Measurements from ENCODE around the gene SLC5A5. TPM values are rescaled to one million over a fixed set of nuclear protein-coding genes. Genes with fewer than 3 reads are reported as not detected.
"Not testable (repeated sequence)": the region's sequence is repeated elsewhere in the genome, so short reads cannot be mapped to it uniquely, and the experiment has no call there.

SLC5A5 gene
- total RNA-seq, 1 donor from 2014 or later, result 1.5 TPM

GRCh38 chr19:17908244-17908643, 36.5 kb downstream of the SLC5A5 start:
- Mint-ChIP-seq H3K9me3 (no peaks in the 10 kb centered on the region), H3K27me3 (peaks cover 1% of the 10 kb centered on the region), H3K4me1 (no peaks in the 10 kb centered on the region), H3K4me3 (no peak overlapping the region), H3K27ac (no peak overlapping the region), H3K36me3 (ENCODE audit: low read depth) (peaks cover 1% of the 10 kb centered on the region)
- DNase-seq, result no peak
- intact Hi-C loops (cut with micrococcal nuclease), result no loop called here

DNA sequence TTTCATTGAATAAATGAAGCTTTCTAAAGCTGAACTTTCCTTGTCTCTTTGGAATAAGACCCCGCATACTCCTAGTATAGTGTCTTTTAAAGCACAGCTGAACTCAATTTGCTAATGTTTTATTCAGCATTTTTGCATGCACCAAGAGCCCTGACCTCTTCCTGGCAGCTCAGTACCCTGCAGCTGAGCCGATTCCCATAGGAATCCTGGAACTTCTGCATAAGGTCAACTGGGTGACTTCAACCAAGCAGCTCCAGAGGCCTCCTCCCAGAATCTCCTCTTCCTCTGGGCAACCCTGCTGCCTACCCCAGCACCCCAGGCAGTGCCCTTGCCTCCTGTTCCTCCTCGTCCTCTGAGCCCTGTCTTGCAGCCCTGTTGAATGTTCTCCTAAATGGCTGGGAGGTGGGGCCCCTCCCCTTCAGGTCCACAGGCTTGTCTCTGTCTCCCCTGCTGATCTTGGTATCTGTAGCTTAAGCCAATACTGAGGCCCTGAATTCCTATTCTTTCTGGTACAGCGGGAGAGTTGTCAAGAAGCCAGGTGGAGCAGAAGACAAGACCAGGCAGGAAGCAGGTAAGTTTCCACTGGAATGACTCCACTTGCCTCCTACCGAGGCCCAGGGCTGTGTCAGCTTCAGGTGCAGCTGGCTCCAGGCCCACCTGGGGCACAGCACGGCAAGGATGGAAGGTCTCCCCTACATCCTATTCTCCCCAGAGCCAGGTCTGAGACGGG, 37.4 kb downstream of the SLC5A5 start:
- peaks cover 1% of the 10 kb centered on the region for H3K36me3 Mint-ChIP-seq (ENCODE audit: low read depth)
- no peak overlapping the region for H3K27ac Mint-ChIP-seq
- no peaks in the 10 kb centered on the region for H3K4me1 Mint-ChIP-seq
- no peak overlapping the region for H3K4me3 Mint-ChIP-seq
- no peak for DNase-seq
- H3K27me3 Mint-ChIP-seq, result peaks cover under 1% of the 10 kb centered on the region
- intact Hi-C loops (cut with micrococcal nuclease), result no loop called here
- no peaks in the 10 kb centered on the region for H3K9me3 Mint-ChIP-seq

- intact Hi-C loops (cut with micrococcal nuclease), result no loop called here
- no peaks in the 10 kb centered on the region for H3K27me3 Mint-ChIP-seq
- DNase-seq, result no peak
- peaks cover 1% of the 10 kb centered on the region for H3K36me3 Mint-ChIP-seq (ENCODE audit: low read depth)
- no peak overlapping the region for H3K4me3 Mint-ChIP-seq
- no peak overlapping the region for H3K27ac Mint-ChIP-seq
- no peaks in the 10 kb centered on the region for H3K9me3 Mint-ChIP-seq
- H3K4me1 Mint-ChIP-seq, result no peaks in the 10 kb centered on the region
Observed at GRCh38 chr19:17910791-17911360, 39.1 kb downstream of the SLC5A5 start.

DNA sequence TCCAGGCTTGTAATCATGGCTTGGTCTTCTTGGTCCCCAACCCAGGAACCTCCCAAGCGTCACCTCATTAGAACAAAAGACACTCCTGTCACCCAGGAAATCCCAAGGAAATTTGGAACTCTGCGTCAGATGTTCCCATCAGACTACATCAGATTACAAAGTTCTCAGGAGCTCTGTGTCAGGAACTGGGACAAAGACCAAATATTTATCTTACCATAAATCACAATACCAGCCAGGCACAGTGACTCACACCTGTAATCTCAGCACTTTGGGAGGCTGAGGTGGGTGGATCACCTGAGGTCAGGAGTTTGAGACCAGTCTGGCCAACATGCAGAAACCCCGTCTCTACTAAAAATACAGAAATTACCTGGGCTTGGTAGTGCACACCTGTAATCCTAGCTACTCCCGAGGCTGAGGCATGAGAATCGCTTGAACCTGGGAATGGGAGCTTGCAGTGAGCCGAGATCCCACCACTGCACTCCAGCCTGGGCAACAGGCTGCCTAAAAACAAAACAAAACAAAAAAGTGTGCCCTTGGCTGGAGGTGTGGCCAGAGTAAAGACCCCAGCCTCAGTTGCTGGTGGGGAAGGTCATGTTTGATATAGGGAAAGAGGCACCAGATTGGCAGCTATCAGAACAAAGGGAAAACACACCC, 44.3 kb downstream of the SLC5A5 start:
- Mint-ChIP-seq H3K27ac (no peak overlapping the region), H3K36me3 (ENCODE audit: low read depth) (no peaks in the 10 kb centered on the region), H3K4me3 (no peak overlapping the region), H3K4me1 (no peaks in the 10 kb centered on the region), H3K27me3 (no peaks in the 10 kb centered on the region), H3K9me3 (no peaks in the 10 kb centered on the region)
- intact Hi-C loops (cut with micrococcal nuclease), result no loop called here
- no peak for DNase-seq

- H3K36me3 Mint-ChIP-seq (ENCODE audit: low read depth); intact Hi-C loops (cut with micrococcal nuclease); H3K27me3 Mint-ChIP-seq; DNase-seq; H3K4me1 Mint-ChIP-seq; H3K4me3 Mint-ChIP-seq; H3K9me3 Mint-ChIP-seq; H3K27ac Mint-ChIP-seq: not testable (repeated sequence)
Observed at GRCh38 chr19:17918151-17918550, 46.4 kb downstream of the SLC5A5 start.

DNA sequence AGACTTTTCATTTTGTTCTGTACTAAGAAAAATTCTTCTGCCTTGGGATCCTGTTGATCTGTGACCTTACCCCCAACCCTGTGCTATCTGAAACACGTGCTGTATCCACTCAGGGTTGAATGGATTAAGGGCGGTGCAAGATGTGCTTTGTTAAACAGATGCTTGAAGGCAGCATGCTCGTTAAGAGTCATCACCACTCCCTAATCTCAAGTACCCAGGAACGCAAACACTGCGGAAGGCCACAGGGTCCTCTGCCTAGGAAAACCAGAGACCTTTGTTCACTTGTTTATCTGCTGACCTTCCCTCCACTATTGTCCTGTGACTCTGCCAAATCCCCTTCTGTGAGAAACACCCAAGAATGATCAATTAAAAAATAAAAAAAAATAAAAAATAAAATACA, 47.4 kb downstream of the SLC5A5 start:
- H3K4me1 Mint-ChIP-seq; H3K4me3 Mint-ChIP-seq; H3K27ac Mint-ChIP-seq; H3K9me3 Mint-ChIP-seq; intact Hi-C loops (cut with micrococcal nuclease); H3K27me3 Mint-ChIP-seq; DNase-seq; H3K36me3 Mint-ChIP-seq (ENCODE audit: low read depth): not testable (repeated sequence)

DNA sequence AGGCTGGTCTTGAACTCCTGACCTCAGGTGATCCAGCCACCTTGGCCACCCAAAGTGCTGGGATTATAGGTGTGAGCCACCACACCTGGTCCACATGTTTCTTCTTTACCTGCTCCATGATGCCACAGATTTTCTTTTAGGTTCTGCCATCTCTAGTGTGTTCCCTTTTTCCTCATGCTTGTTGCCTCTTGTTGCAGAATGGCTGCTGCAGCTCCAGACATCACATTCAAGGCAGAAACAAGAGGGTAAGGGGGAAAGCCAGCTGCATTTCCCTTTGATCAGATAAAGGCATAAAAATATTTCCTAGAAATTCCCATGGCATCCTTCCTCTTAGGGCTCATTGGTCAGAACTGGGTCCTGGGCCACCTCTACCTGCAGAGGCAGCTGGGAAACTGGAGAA, 48.8 kb downstream of the SLC5A5 start:
- Mint-ChIP-seq H3K9me3 (no peaks in the 10 kb centered on the region), H3K36me3 (ENCODE audit: low read depth) (no peaks in the 10 kb centered on the region), H3K4me3 (no peak overlapping the region), H3K27ac (no peak overlapping the region), H3K27me3 (no peaks in the 10 kb centered on the region), H3K4me1 (no peaks in the 10 kb centered on the region)
- no peak for DNase-seq
- intact Hi-C loops (cut with micrococcal nuclease), result no loop called here

DNA sequence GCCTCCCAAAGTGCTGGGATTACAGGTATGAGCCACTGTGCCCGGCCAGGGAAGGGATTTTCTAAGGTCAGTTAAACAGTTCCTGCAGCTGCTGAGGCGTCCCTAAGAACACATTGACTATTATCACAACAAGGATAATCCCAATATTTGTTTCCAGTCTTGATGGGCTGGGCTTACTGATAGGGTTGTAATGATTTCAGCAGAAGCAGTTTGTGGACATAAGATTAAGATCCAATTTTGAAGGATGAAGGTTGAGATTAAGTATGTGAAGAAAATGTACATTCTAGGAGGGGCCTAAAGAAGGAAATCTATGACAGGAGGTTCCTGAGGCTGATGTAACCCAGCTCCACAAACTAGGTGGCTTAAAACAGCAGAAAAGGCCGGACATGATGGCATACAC, 50.4 kb downstream of the SLC5A5 start:
- Mint-ChIP-seq H3K27me3 (peaks cover 3% of the 10 kb centered on the region), H3K9me3 (peaks cover 3% of the 10 kb centered on the region), H3K4me1 (peaks cover 2% of the 10 kb centered on the region), H3K36me3 (ENCODE audit: low read depth) (no peaks in the 10 kb centered on the region), H3K4me3 (no peak overlapping the region), H3K27ac (no peak overlapping the region)
- intact Hi-C loops (cut with micrococcal nuclease), result no loop called here
- DNase-seq, result no peak

- H3K9me3 Mint-ChIP-seq, result peaks cover 3% of the 10 kb centered on the region
- intact Hi-C loops (cut with micrococcal nuclease), result no loop called here
- H3K4me1 Mint-ChIP-seq, result peaks cover 6% of the 10 kb centered on the region
- no peak overlapping the region for H3K27ac Mint-ChIP-seq
- H3K4me3 Mint-ChIP-seq, result no peak overlapping the region
- H3K36me3 Mint-ChIP-seq (ENCODE audit: low read depth), result no peaks in the 10 kb centered on the region
- peaks cover 3% of the 10 kb centered on the region for H3K27me3 Mint-ChIP-seq
- no peak for DNase-seq
Observed at GRCh38 chr19:17926044-17926443, 54.3 kb downstream of the SLC5A5 start.

DNA sequence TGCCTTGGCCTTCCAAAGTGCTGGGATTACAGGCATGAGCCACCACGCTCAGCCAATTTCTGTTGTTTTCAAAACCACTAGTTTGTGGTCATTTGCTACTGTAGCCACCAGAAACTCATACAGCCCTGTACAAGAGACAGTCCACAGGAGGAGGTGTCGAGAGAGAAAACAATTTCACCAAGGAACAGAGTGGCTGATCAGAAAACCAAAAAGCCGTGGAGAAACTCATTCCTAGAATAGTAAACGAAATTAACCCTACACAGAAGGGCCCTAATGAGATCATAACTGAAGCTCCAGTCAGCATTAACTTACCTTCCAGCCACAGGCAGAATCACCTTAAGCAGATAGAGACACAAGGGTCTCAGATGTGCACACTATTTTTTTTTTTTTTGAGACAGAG, 57.3 kb downstream of the SLC5A5 start:
- intact Hi-C loops (cut with micrococcal nuclease), result no loop called here
- Mint-ChIP-seq H3K27me3 (peaks cover 3% of the 10 kb centered on the region), H3K9me3 (peaks cover 3% of the 10 kb centered on the region), H3K36me3 (ENCODE audit: low read depth) (peaks cover 3% of the 10 kb centered on the region), H3K27ac (no peak overlapping the region), H3K4me3 (no peak overlapping the region), H3K4me1 (peaks cover 19% of the 10 kb centered on the region)
- DNase-seq, result no peak

DNA sequence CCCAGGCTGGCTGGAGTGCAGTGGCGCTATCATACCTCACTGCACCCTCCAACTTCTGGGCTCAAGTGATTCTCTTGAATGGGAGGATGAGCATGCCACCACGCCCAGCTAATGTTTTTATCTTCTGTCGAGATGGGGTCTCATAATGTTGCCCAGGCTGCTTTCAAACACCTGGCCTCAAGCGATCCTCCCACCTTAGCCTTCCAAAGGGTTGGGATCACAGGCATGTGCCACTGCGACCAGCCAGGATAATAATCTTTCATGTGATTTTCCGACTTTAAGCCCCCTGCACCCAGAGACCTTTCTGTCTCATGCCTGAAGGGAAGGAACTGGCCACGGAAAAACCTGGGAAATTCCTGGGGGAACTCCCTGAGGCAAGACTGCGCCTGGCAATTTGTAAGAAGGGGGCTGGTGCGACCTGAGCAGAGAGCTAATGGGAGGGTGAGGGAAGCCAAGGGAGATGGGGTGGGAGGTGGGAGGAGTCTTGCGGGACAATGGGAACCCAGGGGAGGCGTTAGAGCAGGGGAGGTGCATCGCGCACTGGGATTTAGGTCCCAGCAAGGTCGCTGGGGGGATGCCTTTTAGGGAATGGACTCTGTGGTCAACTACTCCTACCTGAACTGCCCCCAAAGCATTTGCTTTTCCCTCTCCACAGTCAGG, 59.9 kb downstream of the SLC5A5 start:
- H3K4me3 Mint-ChIP-seq, result peak overlapping the region; percentile 92
- peak; percentile 58 for DNase-seq
- intact Hi-C loops (cut with micrococcal nuclease), result loop anchor here (1.0 to 2.0 kb wide), 3 partner anchors 17 to 72 kb away; partner anchors contain the start of gene RPL18A
- peak overlapping the region; percentile 76 for H3K27ac Mint-ChIP-seq
- peaks cover 7% of the 10 kb centered on the region for H3K36me3 Mint-ChIP-seq (ENCODE audit: low read depth)
- H3K27me3 Mint-ChIP-seq, result peaks cover 3% of the 10 kb centered on the region
- H3K4me1 Mint-ChIP-seq, result peaks cover 19% of the 10 kb centered on the region
- H3K9me3 Mint-ChIP-seq, result peaks cover 3% of the 10 kb centered on the region

DNA sequence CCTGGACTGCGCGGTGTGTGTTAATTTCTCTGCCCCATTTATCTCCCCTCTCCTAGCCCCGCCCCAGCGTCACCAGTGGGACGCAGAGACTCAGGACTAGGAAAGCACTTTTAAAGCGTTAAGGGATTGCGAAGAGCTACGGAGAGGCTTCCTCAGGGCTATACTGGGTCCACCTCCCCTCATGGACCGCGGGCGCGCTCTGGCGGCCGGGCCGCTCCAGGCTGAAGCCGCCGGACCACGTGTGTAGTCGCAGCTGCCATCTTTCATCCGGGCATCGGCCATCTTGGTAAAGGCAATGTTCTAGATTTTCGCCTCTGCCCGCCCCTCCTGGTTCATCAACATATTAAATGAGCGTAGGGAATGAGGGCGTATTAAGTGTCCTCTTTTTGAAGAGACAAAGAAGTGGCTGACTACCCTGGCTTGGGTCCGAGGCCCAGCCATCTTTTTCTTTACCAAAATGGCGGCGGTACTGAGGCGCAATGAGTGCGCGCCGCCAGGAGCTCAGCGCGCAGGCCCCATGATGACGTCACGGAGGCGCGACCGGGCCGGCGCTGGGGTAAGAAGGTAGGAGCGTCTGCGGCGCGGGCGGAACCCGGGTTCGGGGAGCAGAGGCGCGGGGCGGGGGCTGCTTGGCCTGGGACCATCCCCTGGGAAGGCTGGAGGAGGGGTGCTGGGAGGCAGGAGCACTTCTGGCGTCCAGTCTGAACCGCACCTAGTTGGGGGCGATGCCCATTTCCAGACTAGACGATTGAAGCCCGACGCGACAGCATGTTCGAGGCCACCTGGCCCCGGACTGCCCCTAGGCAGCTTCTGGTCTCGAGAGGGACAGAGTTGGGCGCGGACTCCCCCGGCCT, 61.0 kb downstream of the SLC5A5 start, which contains the start of gene CCDC124:
CCDC124 (plus strand) TSS at position 531 of the 854 bp plus-strand sequence. CDS start 3,406 bp downstream, outside the sequence.
- no peaks in the 10 kb centered on the region for H3K27me3 Mint-ChIP-seq
- peak within 1 kb of the TSS; percentile 92 for H3K4me3 Mint-ChIP-seq
- intact Hi-C loops (cut with micrococcal nuclease), result loop anchor here (1.0 to 2.0 kb wide), 3 partner anchors 16 to 73 kb away; partner anchors contain the start of gene RPL18A
- H3K36me3 Mint-ChIP-seq (ENCODE audit: low read depth), result peaks cover 13% of the 10 kb centered on the region
- peaks cover 18% of the 10 kb centered on the region for H3K4me1 Mint-ChIP-seq
- no peaks in the 10 kb centered on the region for H3K9me3 Mint-ChIP-seq
- H3K27ac Mint-ChIP-seq, result peak within 1 kb of the TSS; percentile 94
- peak; percentile 98 for DNase-seq

All from activated CD4-positive, alpha-beta T cell treated with anti-CD3 and anti-CD28 coated beads, Interleukin-2, amount 10 ng/mL, durations not matched to agents 24 days and 14 days (primary cell).